HFF-Myc (cell line): ENCODE measurements around the gene MPZL1.
"Not testable (repeated sequence)": the region's sequence is repeated elsewhere in the genome, so short reads cannot be mapped to it uniquely, and the experiment has no call there.

Experiments used
- DNase-seq: peaks from one replicate; pipeline ENCODE4 v3.0.0-alpha.2; 2011; ENCODE audit warnings: low read depth; ENCODE audit errors: extremely low read depth
- H3K4me3 ChIP-seq: replicated peaks from 2 replicates; pipeline ENCODE4 v1.5.1; 2011; ENCODE audit warnings: low read depth, mild to moderate bottlenecking, control low read depth, low read length
- TF ChIP-seq, protein P1 (sequence below): IDR thresholded peaks from 2 replicates; pipeline ENCODE4 v1.5.1; 2012; ENCODE audit warnings: mild to moderate bottlenecking, low read depth, low read length, control low read depth; ENCODE audit errors: missing control alignments

MPZL1 gene

DNA sequence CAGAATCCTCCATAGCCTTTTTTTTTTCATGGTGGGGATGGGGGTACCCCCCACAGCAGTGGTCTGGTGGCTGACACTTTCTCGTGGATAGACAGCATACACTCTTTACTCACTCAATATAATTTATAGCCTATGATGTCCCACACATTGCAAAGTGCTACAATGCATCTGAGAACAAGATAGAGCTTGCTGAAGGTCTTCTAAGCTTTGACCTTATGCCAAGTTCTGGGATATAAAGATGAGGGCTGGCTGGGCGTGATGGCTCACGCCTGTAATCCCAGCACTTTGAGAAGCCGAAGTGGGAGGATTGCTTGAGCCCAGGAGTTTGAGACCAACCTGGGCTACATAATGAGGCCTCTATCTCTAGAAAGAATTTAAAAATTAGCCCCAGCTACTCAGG lies 78.0 kb downstream of the MPZL1 start:
- DNase-seq: no peak
- TF ChIP-seq, protein P1, sequence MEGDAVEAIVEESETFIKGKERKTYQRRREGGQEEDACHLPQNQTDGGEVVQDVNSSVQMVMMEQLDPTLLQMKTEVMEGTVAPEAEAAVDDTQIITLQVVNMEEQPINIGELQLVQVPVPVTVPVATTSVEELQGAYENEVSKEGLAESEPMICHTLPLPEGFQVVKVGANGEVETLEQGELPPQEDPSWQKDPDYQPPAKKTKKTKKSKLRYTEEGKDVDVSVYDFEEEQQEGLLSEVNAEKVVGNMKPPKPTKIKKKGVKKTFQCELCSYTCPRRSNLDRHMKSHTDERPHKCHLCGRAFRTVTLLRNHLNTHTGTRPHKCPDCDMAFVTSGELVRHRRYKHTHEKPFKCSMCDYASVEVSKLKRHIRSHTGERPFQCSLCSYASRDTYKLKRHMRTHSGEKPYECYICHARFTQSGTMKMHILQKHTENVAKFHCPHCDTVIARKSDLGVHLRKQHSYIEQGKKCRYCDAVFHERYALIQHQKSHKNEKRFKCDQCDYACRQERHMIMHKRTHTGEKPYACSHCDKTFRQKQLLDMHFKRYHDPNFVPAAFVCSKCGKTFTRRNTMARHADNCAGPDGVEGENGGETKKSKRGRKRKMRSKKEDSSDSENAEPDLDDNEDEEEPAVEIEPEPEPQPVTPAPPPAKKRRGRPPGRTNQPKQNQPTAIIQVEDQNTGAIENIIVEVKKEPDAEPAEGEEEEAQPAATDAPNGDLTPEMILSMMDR: no peak

DNA sequence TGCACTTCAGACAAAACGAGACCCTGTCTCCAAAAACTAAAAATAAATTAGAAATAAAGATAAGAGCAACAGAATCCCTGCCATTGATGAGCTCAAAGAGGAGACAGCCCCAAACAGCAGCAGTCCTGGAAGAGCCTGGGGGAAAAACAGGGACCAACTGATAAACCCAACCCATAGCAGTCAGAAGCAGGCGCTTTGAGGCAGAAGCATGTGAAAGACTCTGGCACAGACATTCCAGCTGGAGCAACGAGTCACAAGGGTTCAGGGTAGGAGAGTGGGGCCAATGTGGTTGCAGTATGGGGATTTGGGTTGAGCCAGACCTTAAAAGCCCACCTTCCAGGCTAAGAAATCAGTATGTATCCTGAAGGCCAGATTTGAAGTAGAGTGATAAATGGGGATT lies 78.5 kb downstream of the MPZL1 start:
- TF ChIP-seq, protein P1: no peak
- no peak for DNase-seq

More for the DNA sequence above, 78.0 kb downstream of the MPZL1 start:
- no peak overlapping the region for H3K4me3 ChIP-seq

DNA sequence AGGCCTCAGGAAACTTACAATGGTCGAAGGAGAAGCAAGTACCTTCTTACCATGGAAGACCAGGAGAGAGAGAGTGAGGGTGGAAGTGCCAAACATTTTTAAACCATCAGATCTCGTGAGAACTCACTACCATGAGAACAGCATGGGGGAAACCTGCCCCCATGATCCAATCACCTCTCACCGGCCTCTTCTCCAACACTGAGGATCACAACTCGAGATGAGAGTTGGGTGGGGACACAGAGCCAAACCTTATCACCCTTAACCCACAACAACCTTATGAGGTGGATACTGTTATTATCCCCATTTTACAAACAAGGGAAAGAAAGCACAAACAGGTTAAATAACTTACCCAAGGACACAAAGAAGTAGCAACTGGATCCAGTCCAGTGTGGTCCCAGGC lies 80.5 kb downstream of the MPZL1 start:
- H3K4me3 ChIP-seq: no peak overlapping the region
- TF ChIP-seq, protein P1: no peak
- no peak for DNase-seq

More for the DNA sequence above, 78.5 kb downstream of the MPZL1 start:
- H3K4me3 ChIP-seq: no peak overlapping the region

DNA sequence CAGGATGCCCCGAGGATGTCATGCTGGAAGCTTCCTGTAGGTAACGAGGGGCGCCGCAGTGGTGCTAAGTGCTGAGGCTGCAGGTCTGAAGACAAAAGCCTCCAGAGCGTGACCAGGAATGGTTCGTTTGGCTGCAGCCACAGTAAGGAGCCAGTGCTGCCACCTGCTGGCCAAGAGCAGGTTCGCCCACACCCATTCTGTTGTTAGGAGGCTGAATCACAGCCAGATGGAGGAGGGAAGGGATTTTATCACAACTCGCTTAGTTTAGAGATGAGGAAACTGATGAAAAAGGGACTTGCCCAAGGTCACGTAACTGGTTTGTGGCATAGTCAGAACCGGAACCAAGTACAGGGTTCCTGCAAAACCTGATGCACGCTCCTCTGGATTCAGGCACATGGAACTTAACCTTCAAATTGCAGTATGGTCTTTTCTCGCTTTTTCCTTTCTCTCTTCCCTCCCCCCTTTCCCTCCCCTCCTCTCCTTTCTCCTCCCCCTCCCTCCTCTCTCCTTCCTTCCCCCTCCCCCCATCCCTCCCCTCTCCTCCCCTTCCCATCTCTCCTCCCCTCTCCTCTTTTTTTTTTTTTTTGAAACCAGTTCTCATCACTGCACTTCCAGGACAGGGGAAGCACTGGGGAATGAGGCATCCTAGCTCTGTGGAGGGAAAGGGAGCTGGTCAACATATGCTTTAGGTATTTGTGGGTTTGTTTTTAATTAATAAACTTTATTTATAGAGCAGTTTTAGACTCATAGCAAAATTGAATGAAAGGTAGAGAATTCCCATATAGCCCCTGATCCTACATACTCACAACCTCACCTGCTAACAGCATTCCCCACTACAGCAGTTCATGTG lies 81.8 kb downstream of the MPZL1 start:
- peak; percentile 94 for DNase-seq
- TF ChIP-seq, protein P1: peak; percentile 98
- H3K4me3 ChIP-seq: no peak overlapping the region

DNA sequence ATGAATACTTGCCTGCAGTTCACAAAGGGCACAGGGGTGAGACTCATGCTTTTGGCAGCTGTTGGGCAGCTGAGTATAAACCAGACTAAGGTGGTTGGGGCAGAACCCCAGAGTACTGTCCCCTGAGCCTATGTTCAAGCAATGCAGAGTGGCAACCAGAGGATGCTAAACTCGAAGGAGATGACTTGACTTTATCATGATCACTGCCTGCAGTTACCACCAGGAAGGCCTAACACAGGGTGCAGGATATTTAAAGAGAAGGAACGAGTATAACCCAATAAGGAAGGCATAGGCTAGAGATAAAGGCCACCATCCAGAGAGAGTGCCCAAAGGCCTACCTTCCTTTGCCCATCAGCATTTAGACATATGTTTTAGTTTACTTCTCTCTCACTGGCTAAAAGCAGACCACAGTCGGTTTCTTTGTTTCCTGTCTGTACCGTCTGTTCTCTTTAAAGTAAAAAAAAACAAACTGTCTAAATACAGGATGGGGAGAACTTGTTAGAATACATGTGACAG lies 83.3 kb downstream of the MPZL1 start:
- no peak for DNase-seq
- H3K4me3 ChIP-seq: no peak overlapping the region
- TF ChIP-seq, protein P1: no peak

DNA sequence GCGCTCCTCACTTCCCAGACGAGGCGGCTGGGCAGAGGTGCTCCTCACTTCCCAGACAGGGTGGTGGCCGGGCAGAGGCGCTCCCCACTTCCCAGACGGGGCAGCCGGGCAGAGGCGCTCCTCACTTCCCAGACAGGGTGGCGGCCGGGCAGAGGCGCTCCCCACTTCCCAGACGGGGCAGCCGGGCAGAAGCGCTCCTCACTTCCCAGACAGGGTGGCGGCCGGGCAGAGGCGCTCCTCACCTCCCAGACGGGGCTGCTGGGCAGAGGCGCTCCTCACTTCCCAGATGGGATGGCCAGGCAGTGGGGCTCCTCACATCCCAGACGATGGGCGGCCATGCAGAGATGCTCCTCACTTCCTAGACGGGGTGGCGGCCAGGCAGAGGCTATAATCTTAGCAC lies 84.5 kb downstream of the MPZL1 start:
- not testable (repeated sequence) for DNase-seq, H3K4me3 ChIP-seq

DNA sequence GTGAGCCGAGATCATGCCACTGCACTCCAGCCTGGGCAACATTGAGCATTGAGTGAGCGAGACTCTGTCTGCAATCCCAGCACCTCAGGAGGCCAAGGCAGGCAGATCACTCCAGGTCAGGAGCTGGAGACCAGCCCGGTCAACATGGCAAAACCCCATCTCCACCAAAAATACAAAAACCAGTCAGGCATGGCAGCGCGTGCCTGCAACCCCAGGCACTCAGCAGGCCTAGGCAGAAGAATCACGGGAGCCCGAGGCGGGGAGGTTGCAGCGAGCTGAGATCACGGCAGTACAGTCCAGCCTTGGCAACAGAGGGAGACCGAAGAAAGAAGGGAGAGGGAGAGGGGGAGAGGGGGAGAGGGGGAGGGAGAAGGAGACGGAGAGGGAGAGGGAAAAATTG lies 84.9 kb downstream of the MPZL1 start:
- H3K4me3 ChIP-seq, DNase-seq: not testable (repeated sequence)

DNA sequence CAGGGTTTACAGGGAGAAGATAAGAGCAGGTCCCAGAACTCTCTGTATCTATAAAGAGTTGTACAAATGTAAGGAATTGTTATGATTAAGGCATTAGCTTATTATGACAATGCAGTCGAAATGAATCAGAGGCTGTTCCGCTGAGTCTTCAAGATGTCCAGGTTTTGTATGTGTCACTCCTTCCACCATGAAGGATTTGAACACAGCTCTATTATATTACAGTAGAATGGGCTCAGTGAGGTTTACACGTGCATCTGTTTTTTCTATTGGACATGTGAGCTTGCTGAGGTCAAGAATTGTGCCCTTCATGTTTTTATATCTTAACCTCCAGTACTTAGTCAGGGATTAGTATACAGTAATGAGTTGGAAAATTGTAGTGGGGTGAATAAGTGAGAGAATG lies 86.3 kb downstream of the MPZL1 start:
- no peak for DNase-seq
- no peak overlapping the region for H3K4me3 ChIP-seq
- TF ChIP-seq, protein P1: no peak
